ENCODE data around the gene SYDE1.

- no peak for TF ChIP-seq GATA2 (IDR thresholded peaks at IDR 0.05; ENCODE audit: low read depth, low read length)
- no peak for TF ChIP-seq GATA3 (IDR thresholded peaks at IDR 0.05; ENCODE audit: low read depth, low read length)
These were observed 15.1 kb upstream of the SYDE1 start for GRCh38 chr19:15091918-15092753.

All from SH-SY5Y (cell line).